ENCODE data around the gene VTI1B. TPM values are rescaled to one million over a fixed set of nuclear protein-coding genes. Genes with fewer than 3 reads are reported as not detected.
"Not testable (repeated sequence)": the region's sequence is repeated elsewhere in the genome, so short reads cannot be mapped to it uniquely, and the experiment has no call there.

The VTI1B gene
- total and polyA plus RNA-seq, 4 donors = 64.5 to 179 (median 124) TPM

GRCh38 chr14:67620217-67620785 is 54.1 kb downstream of the VTI1B start:
- Histone ChIP-seq H3K4me3 (ENCODE audit: low read depth, low read length) (peak overlapping the region; percentile 81), H3K4me1 (ENCODE audit: control insufficient read depth, insufficient read depth, low read length) (peaks cover 5% of the 10 kb centered on the region), H3K9me3 (ENCODE audit: control insufficient read depth, insufficient read depth, low read length) (no peaks in the 10 kb centered on the region), H3K27ac (ENCODE audit: low read depth, low read length) (peak overlapping the region; percentile 54), H3K36me3 (ENCODE audit: control insufficient read depth, insufficient read depth, low read length) (no peaks in the 10 kb centered on the region), H3K27me3 (ENCODE audit: control insufficient read depth, insufficient read depth, low read length) (no peaks in the 10 kb centered on the region)
- WGBS (ENCODE audit: insufficient coverage) = 2% methylated on average over 18 of the region's 19 CpGs
- DNase-seq (ENCODE audit: low read depth in 4 of 6, low spot score in 6 of 6) = peak in 2 of 6 donors; percentile 66 to 82

GRCh38 chr14:67619446-67620216 is 54.8 kb downstream of the VTI1B start, which contains the start of gene ARG2:
ARG2 (plus strand) TSS chr14:67619920; CDS start chr14:67619978, 58 bp downstream.
- H3K4me3 ChIP-seq (ENCODE audit: low read depth, low read length) = peak within 1 kb of the TSS; percentile 81
- H3K27me3 ChIP-seq (ENCODE audit: control insufficient read depth, insufficient read depth, low read length) = no peaks in the 10 kb centered on the region
- peak; percentile 71 to 98 (median 83) for DNase-seq (ENCODE audit: low read depth in 4 of 6, low spot score in 6 of 6)
- WGBS (ENCODE audit: insufficient coverage) = under 1% methylated on average over 62 of the region's 62 CpGs
- peaks cover 5% of the 10 kb centered on the region for H3K4me1 ChIP-seq (ENCODE audit: control insufficient read depth, insufficient read depth, low read length)
- no peaks in the 10 kb centered on the region for H3K9me3 ChIP-seq (ENCODE audit: control insufficient read depth, insufficient read depth, low read length)
- H3K36me3 ChIP-seq (ENCODE audit: control insufficient read depth, insufficient read depth, low read length) = no peaks in the 10 kb centered on the region
- peak within 1 kb of the TSS; percentile 70 for H3K27ac ChIP-seq (ENCODE audit: low read depth, low read length)

- Histone ChIP-seq H3K4me3 (ENCODE audit: low read depth, low read length) (no peak overlapping the region), H3K36me3 (ENCODE audit: control insufficient read depth, insufficient read depth, low read length) (no peaks in the 10 kb centered on the region), H3K9me3 (ENCODE audit: control insufficient read depth, insufficient read depth, low read length) (no peaks in the 10 kb centered on the region), H3K27ac (ENCODE audit: low read depth, low read length) (no peak overlapping the region), H3K4me1 (ENCODE audit: control insufficient read depth, insufficient read depth, low read length) (peaks cover 5% of the 10 kb centered on the region), H3K27me3 (ENCODE audit: control insufficient read depth, insufficient read depth, low read length) (no peaks in the 10 kb centered on the region)
- peak in 5 of 6 donors; percentile 20 to 87 (median 50) for DNase-seq (ENCODE audit: low read depth in 4 of 6, low spot score in 6 of 6)
Measured at GRCh38 chr14:67618617-67619063, 55.8 kb downstream of the VTI1B start.

- no peaks in the 10 kb centered on the region for H3K9me3 ChIP-seq (ENCODE audit: control insufficient read depth, insufficient read depth, low read length)
- H3K4me3 ChIP-seq (ENCODE audit: low read depth, low read length) = no peak overlapping the region
- H3K4me1 ChIP-seq (ENCODE audit: control insufficient read depth, insufficient read depth, low read length) = no peaks in the 10 kb centered on the region
- no CpG with 5 or more reads among the region's 1 CpG for WGBS (ENCODE audit: insufficient coverage)
- DNase-seq (ENCODE audit: low read depth in 4 of 6, low spot score in 6 of 6) = no peak
- no peak overlapping the region for H3K27ac ChIP-seq (ENCODE audit: low read depth, low read length)
- H3K36me3 ChIP-seq (ENCODE audit: control insufficient read depth, insufficient read depth, low read length) = no peaks in the 10 kb centered on the region
- H3K27me3 ChIP-seq (ENCODE audit: control insufficient read depth, insufficient read depth, low read length) = no peaks in the 10 kb centered on the region
Measured at GRCh38 chr14:67610491-67610890, 63.9 kb downstream of the VTI1B start.

- 77% methylated on average over 4 of the region's 10 CpGs for WGBS (ENCODE audit: insufficient coverage)
- no peak overlapping the region for H3K27ac ChIP-seq (ENCODE audit: low read depth, low read length)
Measured at GRCh38 chr14:67609642-67610310, 64.7 kb downstream of the VTI1B start.

GRCh38 chr14:67607646-67608045 is 66.8 kb downstream of the VTI1B start:
- H3K27ac ChIP-seq (ENCODE audit: low read depth, low read length) = no peak overlapping the region
- no peaks in the 10 kb centered on the region for H3K36me3 ChIP-seq (ENCODE audit: control insufficient read depth, insufficient read depth, low read length)
- H3K4me1 ChIP-seq (ENCODE audit: control insufficient read depth, insufficient read depth, low read length) = no peaks in the 10 kb centered on the region
- 100% methylated on average over 3 of the region's 5 CpGs for WGBS (ENCODE audit: insufficient coverage)
- DNase-seq (ENCODE audit: low read depth in 4 of 6, low spot score in 6 of 6) = no peak
- no peaks in the 10 kb centered on the region for H3K9me3 ChIP-seq (ENCODE audit: control insufficient read depth, insufficient read depth, low read length)
- H3K27me3 ChIP-seq (ENCODE audit: control insufficient read depth, insufficient read depth, low read length) = no peaks in the 10 kb centered on the region
- H3K4me3 ChIP-seq (ENCODE audit: low read depth, low read length) = no peak overlapping the region

More at GRCh38 chr14:67609642-67610310, 64.7 kb downstream of the VTI1B start:
- DNase-seq (ENCODE audit: low read depth in 4 of 6, low spot score in 6 of 6) = no peak
- Histone ChIP-seq H3K4me1 (ENCODE audit: control insufficient read depth, insufficient read depth, low read length) (no peaks in the 10 kb centered on the region), H3K36me3 (ENCODE audit: control insufficient read depth, insufficient read depth, low read length) (no peaks in the 10 kb centered on the region), H3K27me3 (ENCODE audit: control insufficient read depth, insufficient read depth, low read length) (no peaks in the 10 kb centered on the region), H3K4me3 (ENCODE audit: low read depth, low read length) (no peak overlapping the region), H3K9me3 (ENCODE audit: control insufficient read depth, insufficient read depth, low read length) (no peaks in the 10 kb centered on the region)

GRCh38 chr14:67602995-67603545 is 71.4 kb downstream of the VTI1B start:
- no peak for DNase-seq (ENCODE audit: low read depth in 4 of 6, low spot score in 6 of 6)
- no peak overlapping the region for H3K27ac ChIP-seq (ENCODE audit: low read depth, low read length)
- peaks cover 7% of the 10 kb centered on the region for H3K4me1 ChIP-seq (ENCODE audit: control insufficient read depth, insufficient read depth, low read length)
- peaks cover 2% of the 10 kb centered on the region for H3K36me3 ChIP-seq (ENCODE audit: control insufficient read depth, insufficient read depth, low read length)
- no peaks in the 10 kb centered on the region for H3K9me3 ChIP-seq (ENCODE audit: control insufficient read depth, insufficient read depth, low read length)
- no peaks in the 10 kb centered on the region for H3K27me3 ChIP-seq (ENCODE audit: control insufficient read depth, insufficient read depth, low read length)
- WGBS (ENCODE audit: insufficient coverage) = no CpG with 5 or more reads among the region's 5 CpGs
- no peak overlapping the region for H3K4me3 ChIP-seq (ENCODE audit: low read depth, low read length)

GRCh38 chr14:67602076-67602475 is 72.4 kb downstream of the VTI1B start:
- H3K4me3 ChIP-seq (ENCODE audit: low read depth, low read length) = no peak overlapping the region
- no CpG with 5 or more reads among the region's 7 CpGs for WGBS (ENCODE audit: insufficient coverage)
- no peak overlapping the region for H3K27ac ChIP-seq (ENCODE audit: low read depth, low read length)

GRCh38 chr14:67600562-67600974 is 73.9 kb downstream of the VTI1B start:
- H3K27me3 ChIP-seq (ENCODE audit: control insufficient read depth, insufficient read depth, low read length); H3K36me3 ChIP-seq (ENCODE audit: control insufficient read depth, insufficient read depth, low read length); H3K9me3 ChIP-seq (ENCODE audit: control insufficient read depth, insufficient read depth, low read length); H3K4me1 ChIP-seq (ENCODE audit: control insufficient read depth, insufficient read depth, low read length); DNase-seq (ENCODE audit: low read depth in 4 of 6, low spot score in 6 of 6): not testable (repeated sequence)
- WGBS (ENCODE audit: insufficient coverage) = 95% methylated on average over 4 of the region's 21 CpGs
- Histone ChIP-seq H3K4me3 (ENCODE audit: low read depth, low read length) (peak overlapping the region; percentile 87), H3K27ac (ENCODE audit: low read depth, low read length) (peak overlapping the region; percentile 89)

More at GRCh38 chr14:67602076-67602475, 72.4 kb downstream of the VTI1B start:
- Histone ChIP-seq H3K27me3 (ENCODE audit: control insufficient read depth, insufficient read depth, low read length) (no peaks in the 10 kb centered on the region), H3K4me1 (ENCODE audit: control insufficient read depth, insufficient read depth, low read length) (peaks cover 7% of the 10 kb centered on the region), H3K9me3 (ENCODE audit: control insufficient read depth, insufficient read depth, low read length) (no peaks in the 10 kb centered on the region), H3K36me3 (ENCODE audit: control insufficient read depth, insufficient read depth, low read length) (peaks cover 2% of the 10 kb centered on the region)
- no peak for DNase-seq (ENCODE audit: low read depth in 4 of 6, low spot score in 6 of 6)
